Measurements from ENCODE around the gene WIPF3.
"Not testable (repeated sequence)": the region's sequence is repeated elsewhere in the genome, so short reads cannot be mapped to it uniquely, and the experiment has no call there.

Gene WIPF3

DNA sequence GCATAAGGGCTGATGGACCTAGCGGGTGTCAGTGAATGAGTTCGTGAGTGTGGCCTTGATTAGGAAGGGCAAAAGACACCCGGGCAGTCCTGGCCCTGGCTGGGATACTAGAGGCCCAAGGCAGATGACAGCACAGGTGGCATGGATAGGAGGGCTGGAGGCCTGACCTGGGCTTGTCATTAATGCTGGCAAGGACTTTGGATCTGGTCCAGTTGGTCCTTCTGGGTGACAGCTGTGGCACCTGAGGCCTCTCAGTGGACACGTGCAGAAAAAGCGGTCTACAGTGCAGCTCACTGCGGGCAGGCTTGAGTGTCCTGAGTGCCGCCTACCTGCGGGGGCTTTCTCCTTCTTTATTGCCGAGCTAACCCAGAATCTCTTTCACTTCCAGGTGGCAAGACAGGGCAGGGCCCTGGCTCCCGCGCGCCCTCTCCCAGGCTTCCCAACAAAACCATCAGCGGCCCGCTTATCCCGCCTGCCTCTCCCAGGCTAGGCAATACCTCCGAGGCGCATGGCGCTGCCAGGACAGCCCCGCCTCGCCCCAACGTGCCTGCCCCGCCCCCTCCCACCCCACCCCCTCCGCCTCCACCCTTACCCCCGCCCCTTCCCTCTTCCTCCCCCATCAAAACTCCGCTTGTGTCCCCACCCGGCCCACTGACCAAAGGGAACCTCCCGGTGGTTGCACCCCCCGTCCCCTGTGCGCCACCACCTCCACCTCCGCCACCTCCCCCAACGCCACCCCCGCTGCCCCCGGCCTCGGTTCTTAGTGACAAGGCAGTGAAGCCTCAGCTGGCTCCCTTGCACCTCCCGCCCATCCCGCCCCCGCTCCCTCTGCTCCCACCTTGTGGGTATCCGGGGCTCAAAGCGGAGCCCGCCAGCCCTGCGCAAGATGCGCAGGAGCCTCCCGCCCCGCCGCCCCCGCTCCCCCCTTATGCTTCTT lies 77.4 kb downstream of the WIPF3 start:
- no peak for DNase-seq

DNA sequence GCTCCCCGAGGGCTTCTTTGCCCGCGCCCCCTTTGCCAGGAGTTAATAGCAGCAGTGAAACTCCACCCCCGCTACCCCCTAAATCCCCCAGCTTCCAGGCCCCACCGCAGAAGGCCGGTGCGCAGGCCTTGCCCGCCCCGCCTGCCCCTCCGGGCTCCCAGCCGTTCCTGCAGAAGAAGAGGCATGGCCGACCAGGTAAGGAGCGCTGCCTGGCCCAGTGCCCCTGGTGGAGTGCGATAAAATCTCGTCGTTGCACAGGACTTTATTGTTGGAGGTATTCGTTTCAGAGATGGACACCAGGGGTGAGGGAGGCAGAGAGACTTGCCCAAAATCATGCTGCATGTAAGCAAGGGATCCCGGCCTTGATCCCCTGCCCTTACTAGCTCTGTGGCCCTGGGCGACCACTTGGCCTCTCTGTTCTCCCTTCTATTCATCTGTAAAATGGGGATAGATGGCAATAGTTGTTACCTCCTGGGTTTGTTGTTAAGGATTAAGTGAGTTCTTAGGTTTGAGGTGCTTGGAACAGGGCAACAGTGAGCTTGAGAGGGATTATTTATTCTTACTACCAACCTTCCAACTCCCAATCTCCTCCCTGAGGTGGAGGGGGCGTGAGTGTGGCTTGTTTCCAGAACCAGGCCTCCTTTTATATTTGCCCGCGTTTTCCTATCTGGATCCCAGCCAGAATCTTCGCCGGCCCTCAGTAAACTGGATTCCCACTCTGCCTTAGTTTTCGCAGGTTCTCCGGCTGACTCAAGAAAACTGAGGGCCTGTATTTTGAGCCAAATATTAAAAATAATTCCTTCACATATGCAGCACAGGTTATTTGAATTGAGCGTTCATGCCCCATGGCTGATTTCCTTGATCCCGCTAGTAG lies 78.3 kb downstream of the WIPF3 start:
- DNase-seq: no peak

DNA sequence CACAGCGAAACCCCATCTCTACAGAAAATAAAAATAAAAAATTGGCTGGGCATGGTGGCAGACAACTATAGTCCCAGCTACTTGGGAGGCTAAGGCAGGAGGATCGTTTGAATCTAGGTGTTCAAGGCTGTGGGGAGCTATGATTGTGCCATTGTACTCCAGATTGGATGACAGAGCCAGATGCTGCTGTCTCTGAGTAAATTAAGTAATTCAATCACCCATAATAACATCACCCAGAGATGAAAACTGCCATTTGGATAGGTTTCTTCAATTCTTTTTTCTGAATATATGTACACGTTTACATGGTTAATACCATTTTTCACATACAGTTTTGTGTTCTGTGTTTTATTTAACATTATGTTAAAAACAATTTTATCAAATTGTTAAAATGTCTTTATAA lies 79.3 kb downstream of the WIPF3 start:
- DNase-seq: no peak

DNA sequence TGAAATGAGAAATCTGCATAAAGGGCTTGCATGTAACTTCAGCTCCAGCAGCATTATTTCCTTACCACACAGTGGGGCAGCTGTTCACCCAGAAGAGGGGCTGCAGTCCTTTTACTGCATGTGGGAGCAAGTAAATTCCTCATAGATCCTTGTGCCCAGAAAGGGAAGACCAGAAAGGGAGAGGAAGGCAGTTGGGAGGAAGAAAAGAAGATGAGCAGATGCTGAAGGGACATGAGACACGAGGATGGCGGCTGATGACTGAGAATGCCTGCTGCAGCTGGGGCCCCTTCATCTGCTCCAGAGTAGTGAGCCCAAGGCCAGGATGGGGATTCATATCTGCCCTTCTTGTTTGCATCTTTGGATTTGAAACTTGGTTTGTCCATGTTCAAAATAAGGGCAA lies 80.5 kb downstream of the WIPF3 start:
- DNase-seq: no peak

DNA sequence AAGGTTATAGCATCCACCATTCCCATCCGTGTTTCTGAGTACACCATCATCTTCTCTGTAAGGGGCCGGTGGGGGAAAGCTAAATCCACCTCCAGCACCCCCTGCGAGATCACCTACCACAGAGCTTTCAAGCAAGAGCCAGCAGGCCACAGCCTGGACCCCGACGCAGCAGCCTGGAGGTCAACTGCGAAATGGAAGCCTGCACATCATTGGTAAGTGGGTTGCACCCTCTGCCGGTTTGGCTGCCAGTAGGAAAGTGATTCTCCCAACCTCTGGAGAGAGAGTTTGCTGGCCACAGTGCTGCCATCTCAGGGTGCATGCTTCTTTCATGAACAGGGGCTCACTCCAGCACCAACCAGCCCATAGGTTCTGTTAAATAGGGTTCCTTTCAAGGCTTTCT lies 81.7 kb downstream of the WIPF3 start:
- DNase-seq: no peak

DNA sequence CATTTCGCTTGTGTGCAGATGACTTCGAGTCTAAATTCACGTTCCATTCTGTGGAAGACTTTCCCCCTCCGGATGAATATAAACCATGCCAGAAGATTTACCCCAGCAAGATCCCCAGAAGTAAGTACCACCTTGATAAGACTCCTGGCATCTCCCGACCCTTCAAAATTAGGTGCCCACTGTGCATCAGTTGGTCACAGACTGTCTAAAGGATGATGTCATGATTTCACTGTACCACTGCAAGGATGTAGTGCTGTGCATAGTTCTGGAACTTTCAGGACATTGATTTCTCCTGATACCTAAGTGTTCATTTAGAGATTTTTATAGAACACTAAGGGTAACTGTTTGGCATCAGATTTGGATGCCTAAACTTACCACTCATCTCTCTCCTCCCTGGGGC lies 83.0 kb downstream of the WIPF3 start:
- DNase-seq: no peak

DNA sequence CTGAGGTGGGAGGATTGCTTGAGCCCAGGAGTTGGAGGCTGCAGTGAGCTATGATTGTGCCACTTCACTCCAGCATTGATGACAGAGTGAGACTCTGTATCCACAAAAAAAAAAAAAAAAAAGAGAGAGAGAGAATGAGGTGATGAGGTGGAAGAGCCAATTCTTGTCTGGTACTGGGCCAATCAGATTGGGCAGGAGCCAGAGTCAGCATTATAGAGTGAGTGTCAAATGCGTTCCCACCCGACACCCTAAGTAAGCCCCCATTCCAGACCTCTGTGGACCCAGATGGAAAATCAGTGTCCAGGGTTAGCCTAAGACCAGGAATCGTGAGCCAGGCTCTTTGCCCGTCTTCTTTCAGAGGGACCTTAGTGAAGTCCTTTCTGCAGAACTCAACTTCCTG lies 83.9 kb downstream of the WIPF3 start:
- DNase-seq: no peak

DNA sequence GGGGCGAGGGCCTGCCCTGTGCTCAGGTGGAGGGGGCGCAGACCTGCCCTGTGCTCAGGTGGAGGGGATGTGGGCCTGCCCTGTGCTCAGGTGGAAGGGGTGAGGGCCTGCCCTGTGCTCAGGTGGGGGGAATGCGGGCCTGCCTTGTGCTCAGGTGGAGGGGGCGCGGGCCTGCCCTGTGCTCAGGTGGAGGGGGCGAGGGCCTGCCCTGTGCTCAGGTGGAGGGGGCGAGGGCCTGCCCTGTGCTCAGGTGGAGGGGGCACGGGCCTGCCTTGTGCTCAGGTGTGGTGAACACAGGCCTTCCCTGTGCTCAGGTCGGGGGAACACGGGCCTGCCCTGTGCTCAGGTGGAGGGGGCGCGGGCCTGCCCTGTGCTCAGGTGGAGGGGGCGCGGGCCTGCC lies 84.5 kb downstream of the WIPF3 start:
- not testable (repeated sequence) for DNase-seq

DNA sequence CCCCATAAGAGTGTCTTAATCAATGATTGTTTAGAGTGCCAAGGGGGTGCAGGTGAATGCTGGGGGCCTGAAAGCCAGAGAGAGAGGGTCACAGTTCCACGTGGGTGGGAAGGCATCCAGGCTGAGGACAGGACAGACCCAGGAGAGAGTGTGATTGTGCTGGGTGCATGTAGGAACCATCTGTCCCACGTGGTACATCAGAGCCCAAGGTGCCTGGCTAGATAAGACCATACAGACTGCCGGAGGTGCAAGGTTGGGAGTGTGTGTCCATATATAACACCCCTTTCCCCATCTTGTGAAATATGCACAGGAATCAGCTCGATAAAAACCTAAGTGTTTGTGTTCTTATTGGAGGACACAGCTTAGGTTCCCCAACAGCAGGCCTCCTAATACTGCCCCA lies 85.5 kb downstream of the WIPF3 start:
- no peak for DNase-seq

DNA sequence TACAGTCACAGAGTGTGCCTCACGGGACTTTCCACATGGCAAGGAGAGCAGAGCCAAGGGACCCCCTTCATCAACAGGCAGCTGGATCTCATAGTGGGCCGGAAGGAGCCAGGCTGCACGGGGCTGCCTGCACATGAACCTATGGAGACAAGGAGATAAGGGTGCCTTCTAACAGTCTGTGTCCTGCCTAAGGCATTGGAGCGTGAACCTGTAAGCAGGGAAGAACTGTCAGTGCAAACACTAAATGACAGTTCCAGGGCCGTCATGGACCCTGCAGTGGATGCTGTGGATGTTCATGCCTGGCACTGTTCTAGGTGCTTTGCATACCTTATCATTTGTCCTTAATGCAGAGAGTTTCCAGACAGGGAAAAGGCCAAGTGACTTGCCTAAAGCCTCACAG lies 85.9 kb downstream of the WIPF3 start:
- DNase-seq: no peak

DNA sequence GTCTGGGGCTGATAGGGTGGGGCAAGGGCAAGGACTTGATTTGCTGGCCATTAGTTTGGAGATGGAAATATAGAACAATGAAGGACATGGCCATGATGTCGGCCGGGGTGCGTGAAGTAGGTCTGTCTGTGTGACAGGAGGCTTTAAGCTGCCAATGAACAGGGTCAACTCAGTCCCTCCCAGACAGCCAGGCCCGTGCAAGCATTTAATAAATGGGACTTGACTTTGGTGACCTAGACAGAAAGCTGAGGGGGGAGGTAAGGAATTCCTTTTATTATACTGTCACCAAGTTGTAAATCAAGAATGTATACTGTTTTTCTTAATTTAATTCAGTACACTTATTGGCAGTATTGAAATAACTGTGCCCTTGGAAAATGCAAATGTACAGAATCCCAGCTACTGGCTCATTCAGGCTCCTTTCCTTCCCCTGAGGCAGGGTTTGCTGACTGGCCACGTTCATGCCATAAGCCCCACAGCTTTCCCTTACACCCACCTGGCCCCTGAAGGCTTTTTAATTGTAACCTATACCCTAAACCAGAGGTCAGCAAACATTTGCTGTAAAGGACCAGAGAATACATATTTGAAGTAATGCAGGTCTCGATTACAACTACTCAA lies 87.2 kb downstream of the WIPF3 start:
- no peak for DNase-seq

DNA sequence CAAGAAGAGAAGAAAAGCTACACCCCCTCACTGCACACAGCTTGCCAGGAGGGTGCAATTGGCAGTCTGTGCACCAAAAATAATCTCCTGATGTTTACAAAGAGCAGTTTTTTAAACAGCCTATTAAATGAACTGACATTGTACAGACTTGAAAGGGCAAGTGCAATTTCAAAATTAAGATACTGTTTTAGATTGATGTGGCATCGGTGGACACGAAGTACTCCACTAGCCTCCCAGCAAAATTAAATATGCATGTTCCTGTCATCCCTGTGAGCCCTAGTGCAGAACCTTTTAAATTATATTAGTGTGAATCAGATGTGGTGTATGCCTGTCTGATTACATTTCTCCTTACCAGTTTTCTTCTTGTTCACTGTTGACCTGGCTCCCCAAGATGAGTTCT lies 87.9 kb downstream of the WIPF3 start:
- DNase-seq: no peak

DNA sequence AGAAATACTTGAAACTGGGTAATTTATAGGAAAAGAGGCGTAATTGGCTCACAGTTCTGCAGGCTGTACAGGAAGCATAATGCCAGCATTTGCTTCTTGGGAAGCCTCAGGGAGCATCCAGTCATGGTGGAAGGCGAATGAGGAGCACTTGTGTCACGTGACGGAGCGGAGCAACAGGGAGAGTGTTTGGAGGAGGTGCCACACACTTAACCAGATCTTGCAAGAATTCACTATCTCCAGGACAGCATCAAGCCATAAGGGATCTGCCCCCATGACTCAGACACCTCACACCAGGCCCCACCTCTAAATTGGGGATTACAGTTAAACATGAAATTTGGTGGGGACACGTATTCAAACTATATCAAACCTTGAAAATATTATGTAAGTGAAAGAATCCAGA lies 89.3 kb downstream of the WIPF3 start:
- no peak for DNase-seq

DNA sequence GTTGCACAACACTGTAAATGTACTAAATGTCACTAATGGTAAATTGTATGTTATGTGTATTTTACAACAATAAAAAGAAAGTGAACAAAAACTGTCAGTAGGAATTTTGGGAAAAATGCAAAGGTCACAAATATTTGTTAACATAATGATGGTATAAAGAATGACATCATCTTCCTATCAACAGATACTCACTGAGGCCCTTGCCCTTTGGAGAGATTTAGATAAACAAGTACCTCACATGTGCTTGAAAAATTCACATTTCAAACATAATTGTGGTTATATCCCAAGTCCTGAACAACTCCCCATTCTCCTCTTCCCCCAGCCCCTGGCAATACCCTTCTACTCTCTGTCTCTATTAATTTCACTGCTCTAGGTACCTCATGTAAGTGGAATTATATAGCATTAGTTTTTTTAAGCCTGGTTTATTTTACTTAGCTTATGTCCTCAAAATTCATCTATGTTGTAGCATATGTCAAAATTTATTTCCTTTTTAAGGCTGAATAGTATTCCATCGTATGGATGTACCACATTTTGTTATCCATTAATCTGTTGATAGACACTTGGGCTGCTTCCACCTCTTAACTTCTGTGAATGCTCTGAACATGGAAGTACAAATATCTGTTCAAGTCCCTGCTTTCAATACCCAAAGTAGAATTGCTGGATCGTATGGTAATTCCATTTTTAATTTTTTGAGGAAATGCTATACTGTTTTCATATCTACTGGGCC lies 90.5 kb downstream of the WIPF3 start:
- DNase-seq: no peak

DNA sequence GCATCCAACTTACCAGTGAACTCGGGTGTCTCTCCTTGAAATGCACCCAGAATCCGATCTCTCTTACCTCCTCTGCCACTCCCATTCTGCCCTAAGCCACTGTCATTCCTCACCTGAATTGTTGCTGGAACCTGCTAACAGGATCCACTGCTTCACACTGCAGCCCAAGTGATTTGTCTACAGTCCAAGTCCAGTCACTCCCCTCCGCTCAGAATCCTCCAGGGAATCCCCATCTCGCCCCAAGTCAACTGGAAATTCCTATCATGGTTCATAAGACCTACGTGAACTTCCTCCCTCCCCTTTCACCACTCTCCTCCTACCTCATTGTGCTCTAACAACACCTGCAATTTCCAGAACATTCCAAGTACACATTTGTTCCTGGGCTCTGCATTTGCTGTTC lies 92.0 kb downstream of the WIPF3 start:
- no peak for DNase-seq

DNA sequence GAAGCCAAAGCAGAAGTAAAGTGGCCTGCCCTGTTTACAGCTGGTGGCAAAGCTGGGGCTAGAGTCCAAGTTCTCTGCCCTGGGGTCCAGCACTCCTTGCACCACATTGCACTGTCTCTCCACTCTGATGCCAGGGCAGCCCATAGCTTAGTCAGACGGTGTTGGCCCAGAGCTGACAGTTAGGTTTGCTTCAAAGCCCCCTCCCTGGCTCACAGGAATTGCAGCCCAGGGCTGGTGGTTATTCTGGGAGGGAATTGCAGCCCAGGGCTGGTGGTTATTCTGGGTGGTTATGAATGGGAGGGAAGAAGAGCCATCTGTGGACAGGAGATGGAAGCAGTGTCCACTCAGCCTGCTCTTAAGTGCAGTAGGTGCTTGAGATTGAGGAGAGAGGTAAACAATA lies 94.4 kb downstream of the WIPF3 start:
- DNase-seq: no peak

DNA sequence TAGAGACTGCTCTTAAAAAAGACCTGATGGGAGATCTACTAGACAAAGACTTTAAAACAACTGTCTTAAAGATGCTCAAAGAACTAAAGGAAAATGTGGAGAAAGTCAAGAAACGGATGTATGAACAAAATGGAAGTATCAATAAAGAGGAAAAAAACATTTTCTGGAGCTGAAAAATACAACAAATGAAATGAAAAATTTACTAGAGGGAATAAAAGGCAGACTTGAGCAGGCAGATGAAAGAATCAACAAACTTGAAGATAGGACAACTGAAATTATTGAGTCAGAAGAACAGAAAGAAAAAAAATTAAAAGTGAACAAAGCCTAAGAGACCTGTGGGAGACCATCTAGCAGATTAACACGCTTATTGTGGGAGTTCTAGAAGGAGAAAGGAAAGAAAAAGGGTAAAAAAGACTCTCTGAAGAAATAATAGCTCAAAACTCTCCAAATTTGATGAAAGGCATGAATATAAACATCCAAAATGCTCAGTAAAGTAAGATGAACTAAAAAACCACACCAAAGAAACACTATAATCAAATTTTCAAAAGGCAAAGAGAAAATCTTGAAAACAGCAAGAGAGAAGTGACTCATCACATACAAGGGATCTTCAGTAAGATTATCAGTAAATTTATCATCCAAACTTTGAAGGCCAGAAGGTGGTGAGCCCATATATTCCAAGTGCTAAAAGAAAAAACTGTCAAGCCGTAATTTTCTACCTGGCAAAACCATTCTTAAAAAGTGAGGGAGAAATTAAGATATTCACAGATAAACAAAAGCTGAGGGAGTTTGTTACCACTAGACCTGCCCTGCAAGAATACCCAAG lies 100.1 kb downstream of the WIPF3 start:
- no peak for DNase-seq

DNA sequence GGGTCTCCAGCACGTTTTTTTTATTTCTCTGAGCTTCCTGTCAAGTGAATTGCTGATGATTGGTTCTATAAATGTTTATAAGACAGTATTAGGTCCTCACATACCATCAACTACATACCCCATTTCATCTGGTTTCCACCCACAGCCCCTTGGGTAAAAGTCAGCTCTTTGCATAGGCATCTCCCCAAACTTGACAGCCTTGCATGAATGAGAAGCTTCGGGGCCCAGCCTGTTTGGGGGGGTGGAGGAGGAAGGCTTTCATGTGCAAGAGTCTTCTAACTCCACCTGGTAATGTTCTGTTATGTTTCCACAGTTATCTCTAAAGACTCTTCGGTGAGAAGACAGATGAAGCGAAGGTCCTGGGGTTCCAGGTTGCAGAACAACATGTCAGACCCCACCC lies 107.9 kb downstream of the WIPF3 start:
- DNase-seq: no peak

DNA sequence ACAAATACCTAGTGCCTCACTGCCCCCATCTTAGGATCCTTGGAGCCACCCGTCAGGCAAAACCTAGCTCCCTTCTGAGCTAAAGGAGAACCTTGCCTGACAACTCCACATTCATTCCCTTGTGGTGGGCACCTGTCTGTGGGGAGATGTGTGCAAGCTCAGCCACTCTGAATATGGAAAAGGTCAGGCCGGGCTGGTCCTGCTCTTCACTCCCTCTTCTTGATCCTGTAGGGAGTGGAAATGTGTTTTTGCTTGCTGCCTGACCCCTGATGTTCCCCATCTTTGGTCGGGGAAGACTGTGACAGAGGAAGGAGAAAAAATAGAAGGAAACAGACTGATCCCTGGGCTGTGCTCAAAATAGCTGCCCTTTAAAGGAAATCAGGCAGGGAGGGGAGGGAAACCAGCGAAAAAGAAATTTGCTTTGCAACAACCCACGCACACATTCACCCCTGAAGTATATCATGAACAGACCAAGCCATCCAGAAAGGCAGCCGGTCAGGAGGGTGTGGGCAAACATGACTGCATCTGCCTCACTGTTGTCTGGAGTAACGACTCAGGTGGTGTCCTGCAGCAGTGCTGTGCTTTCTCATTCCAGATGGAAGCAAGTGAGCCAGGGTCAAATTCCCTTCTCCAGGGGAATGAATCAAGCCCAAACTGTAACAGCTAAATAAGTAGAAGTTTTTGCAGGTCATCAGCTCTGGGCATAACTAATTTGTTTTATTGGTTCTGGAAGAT lies 109.3 kb downstream of the WIPF3 start:
- DNase-seq: no peak

DNA sequence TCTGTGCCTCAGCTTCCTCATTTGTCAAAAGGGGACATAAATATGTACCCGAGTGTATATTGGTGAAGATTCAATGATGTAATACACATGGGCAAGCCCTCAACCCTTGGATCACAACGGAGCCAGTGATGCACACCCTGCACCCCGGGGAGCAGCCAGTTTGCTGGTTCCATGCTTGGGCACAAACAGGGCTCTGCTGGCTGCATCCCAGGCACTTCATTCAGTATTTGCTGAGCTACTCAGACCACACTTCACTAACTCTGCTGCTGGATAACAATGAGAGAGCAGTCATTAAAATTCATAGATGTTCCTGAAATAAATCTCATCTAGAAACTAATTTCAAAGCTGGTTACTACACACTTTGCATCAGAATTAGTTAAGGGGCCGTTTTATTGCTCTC lies 111.3 kb downstream of the WIPF3 start:
- no peak for DNase-seq

DNA sequence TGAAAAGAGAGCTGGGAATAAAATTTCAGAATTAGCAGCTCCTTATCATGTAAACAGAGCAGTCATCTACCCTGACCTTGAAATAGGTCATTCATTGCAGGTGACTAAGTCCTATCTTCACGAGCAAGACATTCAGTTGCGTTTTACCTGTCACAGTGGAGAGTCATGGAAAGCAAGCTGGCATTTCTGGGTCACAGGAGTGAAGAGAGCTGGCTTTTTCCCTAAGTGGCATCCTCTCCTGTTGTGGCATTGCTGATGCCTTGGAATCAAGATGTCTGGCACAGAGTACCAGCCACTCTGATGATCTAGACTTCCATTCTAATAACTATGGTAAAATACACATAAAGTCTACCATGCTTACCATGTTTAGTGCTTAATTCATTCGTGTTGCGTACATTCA lies 112.5 kb downstream of the WIPF3 start:
- DNase-seq: no peak
